ENCODE data around the gene ZDHHC14. TPM values are rescaled to one million over a fixed set of nuclear protein-coding genes. Genes with fewer than 3 reads are reported as not detected.
"Not testable (repeated sequence)": the region's sequence is repeated elsewhere in the genome, so short reads cannot be mapped to it uniquely, and the experiment has no call there.

Gene ZDHHC14
- total RNA-seq, 1 donor from 2014 or later, result 46.1 TPM

DNA sequence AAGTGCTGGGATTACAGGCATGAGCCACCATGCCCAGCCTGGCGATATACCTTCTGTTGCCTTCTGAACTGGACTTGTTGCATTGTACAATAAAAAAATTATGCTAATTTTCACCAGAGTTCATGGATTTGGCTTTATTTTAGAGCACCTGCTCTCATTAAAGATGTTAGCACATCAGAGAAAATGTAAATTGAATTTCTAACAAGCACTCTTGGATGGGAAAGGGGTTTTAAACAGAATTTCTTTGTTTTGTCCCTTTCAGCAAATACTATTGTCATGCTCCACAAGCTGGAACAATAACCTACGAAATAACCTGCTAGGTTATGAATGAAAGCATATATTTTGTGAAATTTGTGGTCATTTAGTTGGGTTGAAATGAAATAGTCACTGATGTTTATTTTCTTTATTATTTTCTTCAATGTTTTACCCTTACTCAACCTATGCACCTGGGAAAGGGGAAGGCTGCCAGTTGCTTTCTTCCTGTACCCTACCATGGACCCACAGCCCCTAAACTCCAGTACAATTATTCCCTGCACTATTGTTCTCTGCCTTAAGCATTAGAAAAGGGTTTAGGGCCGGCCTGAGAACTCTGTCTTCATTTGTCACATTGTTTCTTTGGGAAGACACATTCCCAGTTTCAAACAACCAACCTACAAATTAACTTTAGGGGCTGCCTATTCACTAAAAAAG is 22.2 kb downstream of the ZDHHC14 start:
- no peak for DNase-seq (ENCODE audit: extremely low read depth, low read depth, low spot score)

DNA sequence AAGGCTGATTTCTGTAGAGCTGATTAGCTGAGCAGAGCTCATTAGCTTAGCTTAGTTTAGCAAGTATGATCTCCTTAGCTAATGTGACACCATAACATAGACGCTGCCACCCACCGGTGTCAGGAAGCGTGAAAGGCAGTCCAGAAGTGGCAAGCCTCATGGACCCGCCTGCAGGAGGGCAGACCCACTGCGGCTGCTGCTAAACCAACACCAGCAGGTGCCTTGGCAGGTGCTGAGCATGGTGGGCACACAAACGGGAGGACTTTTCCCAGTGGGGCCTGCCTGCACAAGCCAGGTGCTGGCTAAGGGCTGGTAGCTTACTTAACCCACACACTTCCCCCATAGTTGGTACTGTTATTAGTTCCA is 22.7 kb downstream of the ZDHHC14 start:
- DNase-seq (ENCODE audit: extremely low read depth, low read depth, low spot score), result no peak

GRCh38 chr6:157405986-157406385 is 25.0 kb downstream of the ZDHHC14 start:
- DNase-seq (ENCODE audit: extremely low read depth, low read depth, low spot score), result peak; percentile 9

DNA sequence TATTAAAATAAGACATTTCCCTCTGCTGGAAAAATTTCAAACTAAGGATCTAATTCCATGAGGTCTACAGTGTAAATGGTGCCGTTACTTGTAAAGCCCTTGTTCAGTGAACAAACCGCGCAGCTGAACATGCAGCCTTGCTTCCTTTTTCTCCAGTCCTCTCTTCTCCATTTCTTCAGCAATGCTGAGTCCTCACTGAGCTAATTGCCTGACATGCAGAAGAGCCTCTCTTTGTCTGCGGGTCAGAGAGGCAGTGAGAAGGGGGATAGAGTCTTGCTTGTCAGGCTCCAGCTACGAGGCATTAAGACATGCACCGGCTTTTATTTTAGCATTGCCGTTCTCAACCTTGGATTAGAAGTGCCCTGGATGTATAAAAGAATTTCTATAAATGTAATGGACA is 25.7 kb downstream of the ZDHHC14 start:
- no peak for DNase-seq (ENCODE audit: extremely low read depth, low read depth, low spot score)

- DNase-seq (ENCODE audit: extremely low read depth, low read depth, low spot score), result no peak
These were observed 26.7 kb downstream of the ZDHHC14 start for GRCh38 chr6:157407646-157408045.

DNA sequence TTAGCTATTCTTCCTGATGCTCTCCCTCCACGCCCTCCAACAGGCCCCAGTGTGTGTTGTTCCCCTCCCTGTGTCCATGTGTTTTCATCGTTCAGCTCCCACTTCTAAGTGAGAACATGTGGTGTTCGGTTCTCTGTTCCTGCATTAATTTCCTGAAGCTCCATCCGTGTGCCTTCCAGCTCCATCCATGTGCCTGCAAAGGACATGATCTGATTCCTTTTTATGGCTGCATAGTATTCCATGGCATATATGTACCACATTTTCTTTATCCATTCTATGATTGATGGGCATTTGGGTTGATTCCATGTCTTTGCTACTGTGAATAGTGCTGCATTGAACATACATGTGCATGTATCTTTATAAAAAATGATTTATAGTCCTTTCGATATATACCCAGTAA is 27.4 kb downstream of the ZDHHC14 start:
- not testable (repeated sequence) for DNase-seq (ENCODE audit: extremely low read depth, low read depth, low spot score)

DNA sequence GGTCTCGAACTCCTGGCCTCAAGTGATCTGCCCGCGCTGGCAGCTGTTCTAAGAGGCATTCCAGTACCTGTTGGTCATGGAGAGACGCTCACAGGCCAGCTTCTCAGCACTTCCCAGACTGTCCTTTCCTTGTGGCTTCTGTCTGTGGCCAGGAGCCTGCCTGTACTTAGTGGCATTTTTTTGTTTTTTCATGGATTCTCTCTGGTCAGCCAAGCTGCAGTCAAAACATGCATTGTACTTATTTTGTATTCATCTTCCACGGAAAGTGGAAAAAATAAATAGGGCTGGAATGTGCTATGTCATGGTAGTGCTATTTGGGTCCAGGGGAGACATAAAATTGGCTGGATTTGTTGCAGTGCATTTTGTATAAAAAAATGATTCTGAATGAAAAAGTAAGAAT is 29.1 kb downstream of the ZDHHC14 start:
- DNase-seq (ENCODE audit: extremely low read depth, low read depth, low spot score), result no peak

- no peak for DNase-seq (ENCODE audit: extremely low read depth, low read depth, low spot score)
These were observed 30.4 kb downstream of the ZDHHC14 start for GRCh38 chr6:157411368-157411767.

- DNase-seq (ENCODE audit: extremely low read depth, low read depth, low spot score), result no peak
These were observed 31.8 kb downstream of the ZDHHC14 start for GRCh38 chr6:157412791-157413190.

DNA sequence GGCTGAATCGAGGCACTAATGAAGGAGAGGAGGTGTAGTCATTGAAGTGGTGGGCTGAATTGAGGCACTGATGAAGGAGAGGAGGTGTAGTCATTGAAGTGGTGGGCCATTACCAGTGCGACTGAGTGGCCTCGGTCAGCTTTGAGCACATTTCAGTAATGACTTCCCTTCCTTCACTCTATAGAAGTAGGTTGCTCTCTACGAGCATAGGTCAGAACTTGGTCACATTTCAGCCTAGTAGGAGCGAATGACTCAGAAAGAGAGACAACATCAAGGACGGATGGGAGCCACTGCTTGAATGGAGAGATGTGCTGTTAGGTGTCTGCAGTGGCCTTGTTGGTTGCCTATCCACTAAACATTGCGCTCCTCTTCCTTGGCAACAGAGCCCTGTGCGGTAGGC is 39.5 kb downstream of the ZDHHC14 start:
- no peak for DNase-seq (ENCODE audit: extremely low read depth, low read depth, low spot score)

DNA sequence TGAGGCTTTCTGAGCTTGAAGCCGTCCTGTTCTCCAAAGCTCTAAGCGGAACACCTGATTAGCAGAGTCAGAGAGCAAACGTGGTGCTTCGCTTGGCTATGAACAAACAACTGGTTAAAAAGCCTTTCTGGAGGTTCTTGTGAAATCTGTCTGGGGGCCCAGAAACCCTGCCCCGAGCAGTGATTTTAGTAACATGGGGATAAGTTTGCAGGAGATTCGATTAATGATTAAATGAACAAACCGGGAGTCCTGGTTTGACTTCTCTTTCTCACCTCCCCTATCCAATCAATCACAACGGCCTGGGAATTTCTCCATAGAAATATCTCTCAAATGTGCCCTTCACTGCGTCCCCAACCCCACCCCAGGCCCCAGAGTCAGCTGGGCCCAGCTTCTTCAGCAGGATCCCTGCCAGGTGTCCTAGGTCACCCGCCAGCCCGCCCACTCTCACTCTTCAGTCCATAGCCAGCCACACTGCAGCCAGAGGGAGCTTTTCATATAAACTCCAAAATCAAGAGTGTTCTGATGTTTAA is 43.6 kb downstream of the ZDHHC14 start:
- no peak for DNase-seq (ENCODE audit: extremely low read depth, low read depth, low spot score)

DNA sequence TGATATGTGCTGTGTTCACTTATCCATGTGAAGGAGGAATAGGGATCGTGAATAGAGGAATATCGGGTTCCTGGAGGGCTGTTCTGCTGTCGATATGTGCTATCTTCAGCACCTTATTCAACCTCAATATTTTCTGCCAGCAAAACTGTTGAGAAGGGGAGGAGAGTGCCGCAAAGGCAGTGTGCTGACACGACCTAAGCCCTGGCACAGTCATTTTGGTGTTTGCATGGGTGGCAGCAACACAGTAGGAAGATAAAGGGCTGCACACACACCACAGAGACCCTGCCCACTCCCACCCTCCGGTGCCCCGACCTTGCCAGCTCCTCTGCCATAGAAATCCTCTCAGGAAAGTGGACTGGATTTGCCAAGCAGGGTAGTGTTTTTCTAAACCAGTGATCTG is 47.0 kb downstream of the ZDHHC14 start:
- DNase-seq (ENCODE audit: extremely low read depth, low read depth, low spot score), result no peak

- no peak for DNase-seq (ENCODE audit: extremely low read depth, low read depth, low spot score)
These were observed 47.6 kb downstream of the ZDHHC14 start for GRCh38 chr6:157428427-157429202.

DNA sequence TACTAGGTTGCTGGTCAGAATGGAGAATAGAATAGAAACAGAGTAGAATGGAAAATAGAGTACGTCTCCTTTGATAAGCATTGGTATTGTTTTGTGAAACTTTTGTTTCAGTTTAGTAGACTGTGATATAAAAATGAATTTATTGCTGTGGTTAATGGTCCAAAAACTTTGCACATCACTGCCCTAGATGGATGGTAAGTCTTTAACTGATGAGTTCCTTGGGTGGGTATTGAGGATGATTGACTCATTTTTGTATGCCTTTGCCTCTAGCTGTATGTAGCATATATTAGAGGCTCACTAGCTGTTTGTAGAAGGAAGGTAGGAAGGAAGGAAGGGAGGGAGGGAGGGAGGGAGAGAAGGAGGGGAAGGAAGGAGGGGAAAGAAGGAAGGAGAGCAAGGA is 48.3 kb downstream of the ZDHHC14 start:
- no peak for DNase-seq (ENCODE audit: extremely low read depth, low read depth, low spot score)

DNA sequence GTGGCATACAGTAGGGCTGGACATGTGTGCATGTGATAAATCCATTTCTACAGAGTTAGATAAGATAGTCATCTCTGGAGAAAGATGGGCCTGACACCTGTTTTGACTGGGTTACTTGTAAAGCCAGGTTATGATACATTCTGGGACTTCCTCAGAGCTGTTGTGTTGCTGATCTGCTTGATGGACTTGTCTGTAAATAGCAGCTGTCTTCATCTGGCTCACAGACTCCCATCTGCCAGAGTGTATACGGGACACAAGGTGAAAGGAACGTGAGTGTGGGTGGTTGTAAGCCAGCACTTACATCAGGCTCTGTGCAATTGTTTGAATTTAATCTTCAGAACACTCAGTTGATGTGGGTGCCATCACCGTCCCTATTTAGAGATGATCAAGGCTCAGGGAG is 49.8 kb downstream of the ZDHHC14 start:
- no peak for DNase-seq (ENCODE audit: extremely low read depth, low read depth, low spot score)

DNA sequence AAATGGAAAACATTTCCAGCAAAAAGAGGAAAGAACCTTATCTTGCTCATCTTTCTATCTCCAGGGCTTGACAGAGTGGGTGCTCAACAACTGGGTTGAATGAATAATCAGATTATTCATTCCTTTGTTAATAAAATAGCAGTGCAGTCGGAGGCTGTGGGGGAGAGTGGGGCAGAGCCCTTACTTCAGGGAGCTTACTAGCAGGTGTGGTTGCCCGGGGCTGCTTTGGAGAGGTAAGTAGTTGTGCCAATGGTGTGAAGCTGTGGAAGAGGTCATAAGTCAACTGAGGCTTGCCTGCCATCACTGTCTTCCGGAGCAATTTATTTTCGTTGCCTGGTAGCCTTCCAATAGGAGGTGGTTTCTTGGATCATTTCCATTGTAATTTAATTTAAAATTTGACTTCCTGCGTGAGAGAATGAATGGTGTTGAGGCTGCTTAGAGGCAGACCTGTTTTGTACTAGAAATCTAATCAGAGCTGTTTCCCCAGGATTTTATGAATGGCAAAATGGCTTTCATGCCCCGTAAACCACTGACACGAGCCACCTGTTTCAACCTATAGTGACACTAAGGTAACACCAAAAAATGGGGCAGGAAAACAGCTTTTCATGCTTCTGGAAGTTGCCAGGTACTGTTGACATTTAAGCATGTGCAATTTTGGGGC is 51.4 kb downstream of the ZDHHC14 start:
- no peak for DNase-seq (ENCODE audit: extremely low read depth, low read depth, low spot score)

DNA sequence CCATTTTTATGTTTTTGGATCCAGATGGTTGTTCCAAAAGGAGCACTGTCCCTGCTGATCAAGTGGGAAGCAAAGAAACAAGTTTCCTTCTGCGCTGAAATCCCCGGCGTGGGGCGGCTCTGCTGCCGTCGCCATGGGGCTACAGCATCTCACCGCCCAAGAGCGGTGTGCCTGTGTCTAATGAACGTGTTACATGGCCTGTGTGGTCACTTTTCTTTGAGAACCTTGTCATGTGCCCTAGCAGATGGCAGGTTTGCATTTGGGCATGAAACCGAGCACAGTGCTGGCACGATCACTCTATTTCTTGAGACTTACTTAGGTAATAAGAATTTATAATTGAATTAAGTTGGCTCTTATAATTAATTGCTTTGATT is 51.9 kb downstream of the ZDHHC14 start:
- DNase-seq (ENCODE audit: extremely low read depth, low read depth, low spot score), result no peak

DNA sequence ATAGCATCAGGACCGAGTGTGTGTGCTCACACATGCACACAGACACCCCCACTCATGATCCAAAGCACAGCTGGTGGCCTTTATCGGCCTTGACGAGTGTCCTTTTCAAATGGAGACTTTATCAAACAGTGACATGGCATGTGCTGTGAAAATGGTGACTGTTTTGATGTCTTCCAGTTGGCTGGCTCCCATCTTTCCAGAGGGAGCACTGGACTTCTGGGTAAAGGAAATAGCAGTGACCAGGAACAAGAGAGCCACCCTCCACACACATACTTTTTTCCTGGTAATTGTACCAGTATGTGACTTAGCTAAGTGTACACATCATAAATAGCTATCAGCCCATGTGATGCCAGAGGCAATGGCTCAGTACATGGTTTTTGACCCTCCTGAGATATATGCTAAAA is 52.7 kb downstream of the ZDHHC14 start:
- no peak for DNase-seq (ENCODE audit: extremely low read depth, low read depth, low spot score)

GRCh38 chr6:157434349-157435033 is 53.5 kb downstream of the ZDHHC14 start:
- DNase-seq (ENCODE audit: extremely low read depth, low read depth, low spot score), result no peak

GRCh38 chr6:157436219-157436943 is 55.4 kb downstream of the ZDHHC14 start:
- DNase-seq (ENCODE audit: extremely low read depth, low read depth, low spot score), result no peak

- no peak for DNase-seq (ENCODE audit: extremely low read depth, low read depth, low spot score)
These were observed 56.0 kb downstream of the ZDHHC14 start for GRCh38 chr6:157436944-157437336.

Measured in glomerular endothelial cell (primary cell).